Measurements from ENCODE around the gene PLXNB2. TPM values are rescaled to one million over a fixed set of nuclear protein-coding genes. Genes with fewer than 3 reads are reported as not detected.

PLXNB2 gene
- total RNA-seq, 3 donors from 2014 or later (not counting 1 experiment from before 2014, with no cell fraction given): 6.0 to 34.7 (median 18.9) TPM

DNA sequence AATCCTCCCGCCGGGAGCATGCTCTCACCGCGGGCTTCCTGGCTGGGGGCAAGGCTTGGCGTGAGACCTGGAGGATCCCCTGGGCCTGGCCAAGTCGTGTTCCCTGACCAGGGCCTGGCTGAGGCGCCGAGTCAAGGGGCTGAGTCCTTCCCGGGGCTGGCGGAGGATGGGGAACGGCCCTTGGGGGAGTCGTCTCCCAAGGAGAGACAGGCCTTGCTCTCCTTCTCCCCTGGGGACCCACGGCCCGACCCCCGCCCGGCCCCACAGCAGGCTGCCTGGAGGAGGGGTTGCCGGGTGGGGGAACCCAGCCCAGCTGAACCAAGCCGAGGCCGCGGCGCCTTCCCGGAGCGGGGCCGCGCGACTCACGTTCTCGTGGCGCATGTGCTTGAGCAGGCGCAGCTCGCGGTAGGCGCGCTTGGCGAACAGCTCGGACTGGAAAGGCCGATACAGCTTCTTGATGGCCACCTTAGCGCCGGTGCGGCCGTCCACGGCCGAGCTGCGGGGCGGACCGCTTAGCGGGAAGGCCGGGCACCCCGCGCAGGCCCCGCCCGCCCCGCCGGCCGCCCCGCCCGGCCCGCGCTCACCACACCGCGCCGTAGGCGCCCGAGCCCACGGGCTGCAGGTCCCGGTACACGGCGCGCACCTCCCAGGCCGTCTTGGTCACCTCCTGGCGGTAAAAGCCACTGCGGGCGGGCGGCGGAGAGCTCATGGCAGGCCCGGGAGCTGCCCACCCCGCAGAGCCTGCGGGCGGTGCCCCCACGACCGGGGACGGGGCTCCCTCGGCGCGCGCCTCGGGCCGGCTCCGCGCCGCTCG is 46.4 kb downstream of the PLXNB2 start:
- Histone ChIP-seq H3K36me3 (ENCODE audit: control insufficient read depth, insufficient read depth, low read length) (no peaks in the 10 kb centered on the region), H3K4me3 (ENCODE audit: low read length) (no peak overlapping the region), H3K27ac (ENCODE audit: low read length) (no peak overlapping the region), H3K9me3 (ENCODE audit: control insufficient read depth, insufficient read depth, low read length) (no peaks in the 10 kb centered on the region), H3K4me1 (ENCODE audit: control insufficient read depth, insufficient read depth, low read length) (peaks cover 13% of the 10 kb centered on the region), H3K27me3 (ENCODE audit: control insufficient read depth, insufficient read depth, low read length) (peaks cover 13% of the 10 kb centered on the region)
- Mint-ChIP-seq H3K4me1 (peaks cover 0 to 7% of the 10 kb centered on the region in 2 donors), H3K27ac (no peak overlapping the region), H3K4me3 (no peak overlapping the region), H3K9me3 (no peaks in the 10 kb centered on the region), H3K36me3 (no peaks in the 10 kb centered on the region), H3K27me3 (ENCODE audit: low read depth in 2 of 2) (peaks cover 0 to 14% of the 10 kb centered on the region in 2 donors)
- TF ChIP-seq, protein P1, sequence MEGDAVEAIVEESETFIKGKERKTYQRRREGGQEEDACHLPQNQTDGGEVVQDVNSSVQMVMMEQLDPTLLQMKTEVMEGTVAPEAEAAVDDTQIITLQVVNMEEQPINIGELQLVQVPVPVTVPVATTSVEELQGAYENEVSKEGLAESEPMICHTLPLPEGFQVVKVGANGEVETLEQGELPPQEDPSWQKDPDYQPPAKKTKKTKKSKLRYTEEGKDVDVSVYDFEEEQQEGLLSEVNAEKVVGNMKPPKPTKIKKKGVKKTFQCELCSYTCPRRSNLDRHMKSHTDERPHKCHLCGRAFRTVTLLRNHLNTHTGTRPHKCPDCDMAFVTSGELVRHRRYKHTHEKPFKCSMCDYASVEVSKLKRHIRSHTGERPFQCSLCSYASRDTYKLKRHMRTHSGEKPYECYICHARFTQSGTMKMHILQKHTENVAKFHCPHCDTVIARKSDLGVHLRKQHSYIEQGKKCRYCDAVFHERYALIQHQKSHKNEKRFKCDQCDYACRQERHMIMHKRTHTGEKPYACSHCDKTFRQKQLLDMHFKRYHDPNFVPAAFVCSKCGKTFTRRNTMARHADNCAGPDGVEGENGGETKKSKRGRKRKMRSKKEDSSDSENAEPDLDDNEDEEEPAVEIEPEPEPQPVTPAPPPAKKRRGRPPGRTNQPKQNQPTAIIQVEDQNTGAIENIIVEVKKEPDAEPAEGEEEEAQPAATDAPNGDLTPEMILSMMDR (IDR thresholded peaks at IDR 0.05): no peak
- intact Hi-C loops (cut with micrococcal nuclease): no loop called here
- WGBS (ENCODE audit: insufficient coverage): 2% methylated on average over 92 of the region's 92 CpGs
- DNase-seq (no peak), ATAC-seq (peak in 2 of 3 donors; percentile 42 to 55)

GRCh38 chr22:50260434-50260800 is 47.0 kb downstream of the PLXNB2 start:
- peaks cover 0 to 14% of the 10 kb centered on the region in 2 donors for H3K27me3 Mint-ChIP-seq (ENCODE audit: low read depth in 2 of 2)
- no peaks in the 10 kb centered on the region for H3K36me3 Mint-ChIP-seq
- no peak overlapping the region for H3K27ac Mint-ChIP-seq
- no peak overlapping the region for H3K4me3 Mint-ChIP-seq
- ATAC-seq (no peak), DNase-seq (no peak)
- Histone ChIP-seq H3K4me1 (ENCODE audit: control insufficient read depth, insufficient read depth, low read length) (peaks cover 13% of the 10 kb centered on the region), H3K9me3 (ENCODE audit: control insufficient read depth, insufficient read depth, low read length) (no peaks in the 10 kb centered on the region), H3K27me3 (ENCODE audit: control insufficient read depth, insufficient read depth, low read length) (peaks cover 13% of the 10 kb centered on the region), H3K4me3 (ENCODE audit: low read length) (no peak overlapping the region), H3K36me3 (ENCODE audit: control insufficient read depth, insufficient read depth, low read length) (no peaks in the 10 kb centered on the region), H3K27ac (ENCODE audit: low read length) (no peak overlapping the region)
- H3K4me1 Mint-ChIP-seq: peaks cover 0 to 7% of the 10 kb centered on the region in 2 donors
- intact Hi-C loops (cut with micrococcal nuclease): no loop called here
- TF ChIP-seq, protein P1 (IDR thresholded peaks at IDR 0.05): no peak
- WGBS (ENCODE audit: insufficient coverage): 55% methylated on average over 7 of the region's 11 CpGs
- no peaks in the 10 kb centered on the region for H3K9me3 Mint-ChIP-seq

- Mint-ChIP-seq H3K36me3 (no peaks in the 10 kb centered on the region), H3K27me3 (ENCODE audit: low read depth in 2 of 2) (peaks cover 0 to 11% of the 10 kb centered on the region in 2 donors), H3K27ac (no peak overlapping the region), H3K9me3 (no peaks in the 10 kb centered on the region), H3K4me1 (peaks cover 0 to 7% of the 10 kb centered on the region in 2 donors), H3K4me3 (peak overlapping the region; percentile 6)
- WGBS (ENCODE audit: insufficient coverage): 93% methylated on average over 15 of the region's 15 CpGs
- intact Hi-C loops (cut with micrococcal nuclease): no loop called here
- H3K4me1 ChIP-seq (ENCODE audit: control insufficient read depth, insufficient read depth, low read length): peaks cover 13% of the 10 kb centered on the region
- H3K27ac ChIP-seq (ENCODE audit: low read length): no peak overlapping the region
- no peak overlapping the region for H3K4me3 ChIP-seq (ENCODE audit: low read length)
- no peaks in the 10 kb centered on the region for H3K9me3 ChIP-seq (ENCODE audit: control insufficient read depth, insufficient read depth, low read length)
- ATAC-seq (no peak), DNase-seq (no peak)
- TF ChIP-seq, protein P1 (IDR thresholded peaks at IDR 0.05): no peak
- H3K36me3 ChIP-seq (ENCODE audit: control insufficient read depth, insufficient read depth, low read length): no peaks in the 10 kb centered on the region
- H3K27me3 ChIP-seq (ENCODE audit: control insufficient read depth, insufficient read depth, low read length): peaks cover 13% of the 10 kb centered on the region
Observed at GRCh38 chr22:50259302-50259701, 48.1 kb downstream of the PLXNB2 start.

All from natural killer cell (primary cell).